GM19099 (cell line): Measurements from ENCODE around the gene ACADM.

Experiments used
- POLR2A ChIP-seq: IDR thresholded peaks from 3 replicates; pipeline ENCODE4 v1.6.1; 2011; ENCODE audit warnings: low read depth; ENCODE audit not compliant: insufficient read length; ENCODE audit errors: extremely low read depth

The ACADM gene

GRCh38 chr1:75786901-75787493 lies 62.5 kb downstream of the ACADM start:
- peak; percentile 24 for TF ChIP-seq POLR2A

DNA sequence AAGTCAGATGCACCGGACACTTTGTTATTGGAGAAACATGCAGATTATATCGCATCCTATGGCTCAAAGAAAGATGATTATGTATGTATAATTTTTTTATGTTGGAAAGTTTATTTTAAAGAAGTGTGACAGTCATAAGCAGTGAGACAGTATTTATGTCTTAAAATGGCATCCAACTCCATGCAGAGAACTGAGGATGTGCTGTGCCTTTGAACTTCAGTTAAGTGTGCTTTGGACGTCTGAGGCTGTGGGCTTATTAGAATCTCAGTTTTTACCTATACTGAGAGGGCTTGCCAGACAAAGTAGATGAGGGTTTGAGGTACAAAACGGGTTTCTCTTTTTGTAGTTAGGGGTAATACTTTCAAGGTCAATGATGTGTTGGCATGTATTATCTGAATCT lies 63.0 kb downstream of the ACADM start:
- TF ChIP-seq POLR2A = no peak

- no peak for TF ChIP-seq POLR2A
Observed at GRCh38 chr1:75789988-75790387, 65.5 kb downstream of the ACADM start.

GRCh38 chr1:75791022-75791421 lies 66.5 kb downstream of the ACADM start:
- TF ChIP-seq POLR2A = no peak

DNA sequence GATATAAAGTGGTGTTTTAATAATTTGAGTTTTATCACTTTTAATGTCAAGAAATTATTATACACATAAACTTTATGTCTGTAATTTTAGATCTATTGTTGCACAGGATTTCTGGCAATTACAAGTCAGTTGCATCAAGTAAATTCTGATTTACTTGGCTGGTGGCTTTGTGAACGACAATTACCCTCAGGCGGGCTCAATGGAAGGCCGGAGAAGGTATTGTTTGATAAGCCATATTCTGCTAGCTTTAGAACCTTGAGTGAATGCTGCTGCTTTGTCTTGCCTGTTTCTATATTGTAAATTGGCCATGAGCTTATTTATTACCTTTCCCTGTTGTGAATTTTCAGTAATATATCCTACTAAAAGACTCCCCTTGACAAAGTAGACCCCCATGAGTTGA lies 67.6 kb downstream of the ACADM start:
- TF ChIP-seq POLR2A = no peak

- no peak for TF ChIP-seq POLR2A
Observed at GRCh38 chr1:75794382-75794781, 69.9 kb downstream of the ACADM start.

- peak; percentile 5 for TF ChIP-seq POLR2A
Observed at GRCh38 chr1:75795703-75796193, 71.2 kb downstream of the ACADM start.

DNA sequence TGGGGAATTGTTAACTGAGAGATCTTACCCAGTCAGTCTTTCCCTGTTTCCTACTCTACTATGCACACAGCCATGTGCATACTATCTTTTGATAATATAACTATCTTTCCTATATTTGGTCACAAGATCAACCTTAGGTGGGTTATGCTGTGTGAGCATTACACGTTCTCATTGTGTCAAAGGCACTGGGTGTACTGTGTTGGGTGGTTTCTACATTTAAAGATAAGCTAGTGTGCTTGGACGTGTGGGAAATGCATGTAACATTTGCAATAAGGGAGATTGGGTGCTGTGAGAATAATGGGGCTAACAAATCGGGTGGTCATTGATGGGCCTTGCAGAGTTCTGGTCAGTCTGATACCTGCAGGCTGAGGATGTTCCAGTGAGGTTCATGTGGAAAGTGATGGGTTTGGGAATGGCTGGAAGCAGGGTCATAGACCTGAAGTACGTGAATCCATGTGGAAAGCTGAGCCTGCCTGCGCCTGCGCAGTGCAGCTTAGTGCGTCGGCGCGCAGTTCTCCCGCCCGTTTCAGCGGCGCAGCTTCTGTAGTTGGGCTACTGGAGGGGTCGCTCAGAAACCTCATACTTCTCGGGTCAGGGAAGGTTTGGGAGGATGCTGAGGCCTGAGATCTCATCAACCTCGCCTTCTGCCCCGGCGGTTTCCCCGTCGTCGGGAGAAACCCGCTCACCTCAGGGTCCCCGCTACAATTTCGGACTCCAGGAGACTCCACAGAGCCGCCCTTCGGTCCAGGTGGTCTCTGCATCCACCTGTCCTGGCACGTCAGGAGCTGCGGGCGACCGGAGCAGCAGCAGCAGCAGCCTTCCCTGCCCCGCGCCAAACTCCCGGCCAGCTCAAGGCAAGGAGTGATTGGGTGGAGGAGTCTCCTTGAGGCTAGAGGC lies 72.1 kb downstream of the ACADM start, which contains the start of gene MSH4:
TSS of gene MSH4 (plus strand) at position 507 of the 897 bp plus-strand sequence. CDS start at position 611, 104 bp downstream.
- TF ChIP-seq POLR2A = peak; percentile 48

DNA sequence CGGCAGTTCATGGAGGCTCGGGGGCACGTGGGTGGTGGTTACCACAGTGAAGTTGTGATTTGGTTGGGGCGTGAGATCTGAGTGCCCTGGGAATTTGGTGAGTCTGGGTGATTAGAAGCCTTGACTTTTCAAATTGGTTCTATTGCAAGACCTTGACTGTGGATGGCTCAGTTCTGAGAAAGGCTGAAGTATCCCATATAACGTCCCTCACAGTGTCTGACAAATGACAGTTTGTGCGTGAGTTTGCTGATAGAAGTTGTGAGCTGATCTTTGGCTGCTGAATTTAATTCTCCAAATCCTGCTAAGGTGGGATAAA lies 72.7 kb downstream of the ACADM start:
- TF ChIP-seq POLR2A = no peak

- TF ChIP-seq POLR2A = no peak
Observed at GRCh38 chr1:75797606-75798216, 73.2 kb downstream of the ACADM start.

GRCh38 chr1:75808921-75809320 lies 84.4 kb downstream of the ACADM start:
- no peak for TF ChIP-seq POLR2A

DNA sequence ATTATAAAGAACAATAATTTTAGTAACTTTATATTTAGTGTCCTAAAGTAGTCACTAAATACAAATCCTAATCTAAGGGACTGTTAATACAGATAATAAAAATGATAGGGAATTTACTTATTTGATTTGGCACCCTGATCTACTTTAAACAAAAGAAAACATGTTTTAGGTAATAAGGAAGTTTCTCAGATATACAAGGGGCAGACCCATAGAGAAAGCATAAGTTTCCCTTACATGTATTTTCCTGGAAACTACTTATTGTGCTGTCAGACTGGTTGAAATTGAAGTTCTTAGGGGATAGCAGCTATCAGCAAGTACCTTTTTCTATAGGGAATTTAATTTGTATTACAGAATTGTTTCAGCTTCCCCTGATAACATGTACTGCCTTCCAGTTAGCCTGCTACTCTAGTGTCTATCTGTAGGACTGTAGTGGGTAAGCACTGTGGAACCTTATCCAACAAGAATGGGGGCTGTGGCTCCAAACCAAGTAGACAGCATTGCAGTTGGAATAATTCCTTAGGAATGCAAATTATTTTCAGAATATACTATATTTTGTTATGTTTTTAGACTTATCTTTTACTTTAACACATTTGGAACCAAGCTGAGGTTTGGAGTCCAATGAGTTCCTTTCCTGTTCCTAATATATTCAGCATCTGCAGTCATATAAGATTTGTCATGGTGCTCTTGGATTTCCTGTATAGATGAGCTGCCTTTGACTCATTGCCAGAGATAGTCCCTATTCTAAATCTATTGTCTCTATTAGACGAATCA lies 86.9 kb downstream of the ACADM start:
- no peak for TF ChIP-seq POLR2A

DNA sequence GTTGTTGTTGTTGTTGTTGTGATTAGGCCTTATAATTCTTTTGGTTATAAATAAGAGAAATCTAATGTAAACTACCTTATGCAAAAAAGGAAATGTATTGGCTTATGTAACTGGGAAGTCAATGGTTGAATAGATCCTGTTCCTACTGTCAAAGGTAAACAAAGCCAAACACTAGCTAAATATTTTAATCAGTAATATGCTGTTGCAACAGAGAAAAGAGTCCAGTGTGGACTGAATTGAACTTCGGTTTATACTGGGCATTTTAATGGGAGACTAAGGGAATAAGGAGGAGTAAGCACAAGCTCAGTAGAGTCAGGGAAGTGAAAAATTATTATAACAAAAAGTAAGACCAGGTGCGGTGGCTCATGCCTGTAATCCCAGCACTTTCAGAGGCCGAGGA lies 87.6 kb downstream of the ACADM start:
- no peak for TF ChIP-seq POLR2A
